ENCODE results near the gene AGXT.
A peak's percentile ranks its signal among the peaks of the same experiment; 100 is the strongest.

Gene AGXT

DNA sequence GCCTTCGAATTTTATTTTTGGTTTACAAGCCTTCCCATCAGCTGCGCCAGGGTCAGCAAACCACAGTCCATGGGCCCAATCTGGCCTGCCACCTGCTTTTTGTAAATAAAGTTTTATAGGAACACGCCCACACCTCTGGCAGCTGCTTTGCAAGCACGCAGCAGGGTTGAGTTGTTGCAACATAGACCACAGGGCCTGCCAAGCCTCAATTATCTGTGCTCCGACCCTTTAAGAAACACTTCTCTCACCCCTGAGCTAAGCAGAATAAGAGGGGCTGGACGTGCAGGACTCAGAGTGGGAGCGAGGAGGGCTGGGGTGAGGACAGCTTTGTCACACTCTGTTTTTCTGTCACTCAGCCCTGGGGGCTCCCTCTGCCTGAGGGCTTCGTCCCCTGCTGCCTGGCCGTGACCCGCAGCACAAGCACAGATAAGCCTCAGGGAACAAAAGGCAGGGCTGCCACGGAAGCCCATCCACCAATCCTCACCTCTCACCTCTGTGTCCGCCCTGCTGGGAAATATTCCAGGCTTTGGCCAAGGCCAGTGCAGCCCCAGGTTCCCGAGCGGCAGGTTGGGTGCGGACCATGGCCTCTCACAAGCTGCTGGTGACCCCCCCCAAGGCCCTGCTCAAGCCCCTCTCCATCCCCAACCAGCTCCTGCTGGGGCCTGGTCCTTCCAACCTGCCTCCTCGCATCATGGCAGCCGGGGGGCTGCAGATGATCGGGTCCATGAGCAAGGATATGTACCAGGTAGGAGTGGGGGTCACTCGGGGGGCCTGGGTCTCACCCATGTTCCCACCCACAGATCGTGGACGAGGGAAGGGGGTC, at the start of gene AGXT:
Gene AGXT, plus strand, starts transcription at position 539 of the 823 bp plus-strand sequence. Its CDS starts 42 bp downstream, at position 581.
- DNase-seq (ENCODE audit: low spot score) = no peak

DNA sequence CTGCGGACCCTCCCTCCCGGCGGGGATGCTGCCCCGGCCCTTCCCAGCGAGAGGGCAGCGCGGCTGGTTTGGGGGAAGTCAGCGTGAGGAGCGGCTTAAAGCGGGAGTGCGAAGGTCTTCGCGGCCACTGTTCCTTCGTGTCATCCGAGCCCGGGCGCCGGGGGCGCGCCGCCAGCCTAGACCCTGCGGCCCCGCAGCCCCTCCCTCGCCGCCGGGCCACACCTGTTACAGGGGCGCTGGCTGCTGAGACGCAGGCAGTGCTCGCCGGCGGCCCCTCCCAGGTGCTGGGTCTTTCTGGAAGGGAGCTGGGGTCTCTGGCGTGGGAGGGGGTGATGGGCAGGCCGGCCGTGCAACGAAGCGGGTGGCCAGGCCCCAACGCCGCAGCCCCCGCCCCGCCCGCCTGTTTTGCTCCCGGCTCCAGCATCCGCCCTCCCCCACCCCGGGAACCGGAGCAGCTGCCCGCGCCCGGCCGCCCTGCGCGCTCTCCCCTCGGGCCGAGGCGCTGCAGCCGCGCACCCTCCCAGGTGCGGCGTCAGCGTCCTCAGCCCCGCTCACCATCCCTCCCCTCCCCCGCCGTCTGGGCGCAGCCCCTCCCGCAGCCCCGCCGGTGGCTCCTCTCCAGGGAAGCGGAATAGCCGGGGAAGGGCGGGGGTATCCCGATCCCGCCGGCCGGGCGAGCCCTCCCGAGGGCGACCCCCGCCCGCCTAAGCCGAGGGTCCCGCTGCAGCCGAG, 49.3 kb upstream of the AGXT start:
- DNase-seq (ENCODE audit: low spot score) = no peak

DNA sequence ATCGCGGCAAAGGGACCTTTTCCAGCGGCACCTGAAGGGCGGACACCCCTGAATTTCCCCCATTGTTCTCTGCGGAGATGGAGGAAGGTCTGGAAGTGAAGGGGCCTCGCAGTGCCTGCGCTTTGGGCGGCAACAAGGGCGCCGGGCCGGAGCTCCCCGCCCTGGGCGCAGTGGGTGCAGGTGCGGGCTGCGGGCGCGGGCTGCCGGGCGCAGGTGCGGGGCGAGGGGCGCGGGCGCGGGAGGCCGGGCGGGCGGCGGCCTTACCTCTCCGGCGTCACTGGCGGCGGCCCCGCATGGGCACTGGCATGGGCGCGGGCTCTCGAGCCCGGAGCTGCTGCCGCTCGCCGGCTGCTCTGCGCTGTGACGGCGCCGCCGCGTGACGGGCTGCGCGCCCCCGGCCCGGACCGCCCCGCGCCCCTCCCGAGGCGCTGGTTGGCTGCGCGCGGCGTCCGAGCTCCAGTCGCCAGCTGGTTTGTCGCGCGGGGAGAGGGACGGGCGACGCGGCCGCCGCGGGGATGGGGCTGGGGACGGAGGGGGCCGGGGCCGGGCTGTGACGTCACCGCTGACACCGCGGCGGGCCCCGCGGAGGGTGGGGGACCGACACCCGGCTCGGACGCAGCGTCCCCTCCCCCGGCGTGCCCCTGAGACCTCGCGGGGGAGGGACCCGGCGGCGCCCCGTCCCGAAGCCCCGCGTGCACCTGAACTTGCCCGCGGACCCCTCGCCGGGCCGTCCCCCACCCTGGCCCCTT, 48.6 kb upstream of the AGXT start, which contains the start of gene KIF1A:
Gene KIF1A, minus strand, starts transcription at position 362 of the 749 bp plus-strand sequence. CDS start 22,467 bp downstream, outside the sequence.
- no peak for DNase-seq (ENCODE audit: low spot score)

DNA sequence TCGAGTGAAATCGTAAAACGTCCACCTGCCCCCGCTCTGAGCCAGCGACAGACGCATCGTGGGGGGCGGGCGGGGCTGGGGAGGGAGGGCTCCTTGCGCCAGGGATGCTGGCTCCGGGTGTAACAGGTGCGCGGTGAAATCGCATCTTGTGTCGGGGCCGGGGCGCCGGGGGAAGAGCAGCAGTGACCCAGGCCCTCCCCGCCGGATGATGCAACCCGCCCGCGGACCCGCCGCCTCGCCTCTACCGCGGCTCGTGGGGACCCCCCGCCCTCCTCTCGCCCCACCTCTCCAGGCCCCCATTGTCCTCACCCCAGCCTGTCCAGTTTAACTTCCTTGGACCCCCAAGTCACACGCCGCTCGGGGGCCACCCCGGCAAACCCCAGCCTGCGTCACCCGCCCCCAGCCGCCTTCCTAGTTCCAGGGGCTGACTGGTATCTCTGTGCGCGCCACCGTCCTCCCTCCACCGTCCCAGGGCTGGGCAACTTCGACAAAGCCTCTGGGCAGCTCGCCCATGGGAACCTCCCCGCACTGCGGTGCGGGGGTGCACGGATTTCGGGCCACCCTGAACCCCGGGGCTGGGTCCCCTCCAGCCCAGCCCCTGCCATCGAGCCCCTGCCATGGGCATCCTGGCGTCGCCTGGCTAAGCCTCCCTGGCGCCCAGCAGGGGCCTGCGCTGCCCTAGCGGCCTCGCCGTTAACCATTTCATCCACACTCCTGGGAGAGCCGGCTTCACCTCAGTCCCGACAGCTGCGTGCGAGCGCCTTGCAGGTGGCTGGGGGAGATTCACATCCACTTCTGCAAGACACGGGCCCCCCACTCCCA, 47.8 kb upstream of the AGXT start:
- DNase-seq (ENCODE audit: low spot score) = no peak

DNA sequence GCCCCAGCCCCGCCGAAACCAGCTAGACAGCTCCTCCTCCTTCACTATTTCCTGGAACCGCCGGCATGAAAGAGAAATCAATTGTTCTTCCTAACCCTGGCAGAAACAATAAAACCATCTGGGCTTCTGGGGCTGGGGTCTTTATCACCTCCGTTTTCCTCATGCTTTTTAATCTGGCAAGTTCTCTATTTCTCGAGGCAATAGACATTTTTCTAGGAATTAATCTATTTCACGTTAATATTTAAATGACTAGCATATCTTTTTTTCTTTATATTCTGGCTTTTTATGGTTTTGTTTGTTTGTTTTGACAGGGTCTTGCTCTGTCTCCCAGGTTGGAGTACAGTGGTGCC, 47.2 kb upstream of the AGXT start:
- DNase-seq (ENCODE audit: low spot score) = no peak

DNA sequence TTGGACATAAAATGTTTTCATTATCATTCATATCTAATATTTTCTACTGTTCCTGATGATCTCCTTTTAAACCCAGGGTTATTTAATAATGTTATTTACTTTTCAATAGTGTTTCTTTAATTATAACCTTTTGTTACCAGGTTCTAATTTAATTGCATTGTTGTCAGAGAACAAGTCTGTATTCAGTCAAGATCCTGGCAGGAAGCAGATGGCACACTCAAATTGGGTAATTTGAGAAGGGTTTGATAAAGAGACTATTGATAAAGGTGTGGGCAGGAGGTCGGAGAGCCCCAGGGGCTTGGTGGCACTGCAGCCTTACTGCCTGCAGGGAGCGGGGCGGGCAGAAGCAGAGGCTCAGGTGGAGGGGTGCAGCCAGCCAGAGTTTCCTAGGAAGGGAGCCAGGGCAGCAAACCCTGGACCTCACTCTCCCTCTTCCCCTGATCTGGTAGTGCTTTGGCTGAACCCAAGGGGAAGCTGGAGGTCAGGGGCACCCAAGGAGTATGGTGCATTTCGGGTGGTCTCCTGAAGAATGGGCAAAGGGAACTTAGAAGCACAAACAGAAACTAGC, 46.3 kb upstream of the AGXT start:
- DNase-seq (ENCODE audit: low spot score) = no peak

DNA sequence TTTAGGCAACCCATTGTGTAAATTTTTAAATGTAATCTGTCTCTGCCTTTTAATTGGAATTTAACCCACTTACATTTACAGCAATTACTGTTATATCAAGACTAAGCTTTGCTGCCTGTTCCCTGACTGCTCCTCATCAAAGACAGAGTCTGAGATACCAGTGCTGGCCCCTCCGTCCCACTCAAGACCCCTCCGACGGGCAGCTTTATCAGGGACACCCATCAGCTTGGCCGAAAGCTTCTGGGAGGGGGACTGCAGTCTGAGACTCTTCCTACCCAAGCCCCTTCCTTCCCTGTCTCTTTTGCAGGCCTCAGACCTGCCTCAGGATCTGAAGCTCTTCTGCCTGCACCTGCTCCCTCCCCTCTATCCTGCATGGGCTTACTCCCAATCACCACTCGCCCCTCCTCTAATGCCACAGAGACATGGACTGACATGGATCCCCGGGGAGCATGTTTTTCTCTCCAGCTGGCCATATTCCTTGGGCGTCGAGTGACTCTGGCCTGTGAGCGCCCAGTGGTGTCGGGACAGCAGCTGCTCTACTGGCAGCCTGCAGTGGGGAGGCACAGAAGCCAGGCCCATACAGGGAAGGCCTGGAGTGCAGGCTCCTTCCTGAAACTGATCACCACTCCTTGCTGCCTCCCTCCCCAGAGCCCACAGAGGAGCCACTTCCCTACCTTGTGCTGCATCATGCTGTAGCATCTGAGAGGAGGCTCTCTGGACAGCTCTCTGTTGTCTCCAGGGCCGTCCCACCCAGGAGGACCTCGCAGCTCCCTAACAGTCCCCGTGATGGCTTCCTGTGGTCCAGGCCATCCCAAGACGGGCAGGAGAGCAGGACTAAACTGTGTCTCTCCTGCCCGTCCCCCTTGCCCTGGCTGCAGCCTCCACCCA, 44.9 kb upstream of the AGXT start:
- DNase-seq (ENCODE audit: low spot score) = no peak

DNA sequence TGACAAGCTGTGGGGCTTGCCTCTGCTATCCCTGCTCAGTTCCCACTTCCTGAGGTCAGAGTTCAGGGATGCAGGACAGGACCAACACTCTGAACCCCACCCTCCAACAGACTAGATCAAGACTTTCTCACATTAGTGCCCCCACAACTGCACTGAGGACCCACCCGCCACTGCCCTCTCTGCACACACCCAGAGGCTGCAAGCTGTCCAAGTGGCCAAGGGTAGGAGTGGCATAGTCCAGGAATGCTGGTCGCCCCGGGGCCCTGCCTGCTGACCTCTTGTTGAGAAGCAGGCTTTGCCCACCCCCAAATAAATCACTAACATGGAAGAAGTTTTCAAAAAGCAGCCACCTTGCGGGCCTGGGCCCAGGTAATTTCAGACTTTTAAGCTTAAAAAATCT, 43.1 kb upstream of the AGXT start:
- no peak for DNase-seq (ENCODE audit: low spot score)

DNA sequence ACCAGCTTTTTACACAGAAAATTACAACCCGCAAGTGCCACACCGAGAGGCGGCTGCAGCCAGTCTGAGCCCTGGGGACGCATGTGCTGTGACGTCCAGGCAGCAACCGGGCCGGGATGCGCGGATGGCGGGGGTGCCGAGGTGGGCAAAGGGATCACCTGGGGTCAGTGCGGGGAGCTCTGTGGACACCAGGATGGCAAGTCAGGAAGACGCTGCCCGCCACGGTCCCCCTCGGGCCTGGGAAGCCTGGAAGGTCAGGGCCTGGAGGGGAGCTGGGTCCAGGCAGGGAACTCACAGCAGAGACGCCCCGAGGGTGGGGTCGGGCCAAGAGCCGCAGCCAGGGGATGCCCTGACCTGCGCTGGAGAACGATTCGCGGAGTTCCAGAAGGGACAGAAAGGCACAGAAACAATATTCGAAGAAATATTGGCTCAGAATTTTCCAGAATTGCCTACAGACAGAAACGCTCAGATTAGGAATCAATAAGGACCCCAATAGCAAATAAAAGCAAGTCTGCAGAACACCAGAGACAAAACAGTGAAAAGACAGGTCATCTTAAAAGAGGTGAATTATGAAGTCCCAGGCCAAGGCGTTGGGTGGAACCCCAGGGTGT, 36.9 kb upstream of the AGXT start:
- DNase-seq (ENCODE audit: low spot score) = no peak

DNA sequence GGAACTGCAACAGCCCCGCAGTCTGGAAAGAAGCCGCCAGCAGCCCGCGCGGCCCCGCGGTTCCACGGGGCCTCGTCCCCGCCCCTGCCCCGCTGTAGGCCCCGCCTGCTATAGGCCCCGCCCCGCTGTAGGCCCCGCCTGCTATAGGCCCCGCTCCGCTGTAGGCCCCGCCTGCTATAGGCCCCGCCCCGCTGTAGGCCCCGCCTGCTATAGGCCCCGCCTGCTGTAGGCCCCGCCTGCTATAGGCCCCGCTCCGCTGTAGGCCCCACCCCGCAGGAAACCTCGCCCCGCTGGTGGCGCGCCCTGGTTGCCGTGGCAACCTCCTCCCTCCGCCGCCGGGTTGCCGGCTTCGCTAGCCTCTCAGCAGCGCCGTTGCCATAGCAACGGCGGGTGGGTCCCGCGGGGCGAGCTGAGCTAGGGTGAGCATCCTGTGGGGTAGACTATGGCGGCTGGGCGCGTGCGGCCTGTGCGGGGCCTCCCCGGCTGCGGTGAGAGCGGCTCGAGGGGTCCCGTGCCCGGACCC, 36.4 kb upstream of the AGXT start:
- DNase-seq (ENCODE audit: low spot score) = peak; percentile 97

DNA sequence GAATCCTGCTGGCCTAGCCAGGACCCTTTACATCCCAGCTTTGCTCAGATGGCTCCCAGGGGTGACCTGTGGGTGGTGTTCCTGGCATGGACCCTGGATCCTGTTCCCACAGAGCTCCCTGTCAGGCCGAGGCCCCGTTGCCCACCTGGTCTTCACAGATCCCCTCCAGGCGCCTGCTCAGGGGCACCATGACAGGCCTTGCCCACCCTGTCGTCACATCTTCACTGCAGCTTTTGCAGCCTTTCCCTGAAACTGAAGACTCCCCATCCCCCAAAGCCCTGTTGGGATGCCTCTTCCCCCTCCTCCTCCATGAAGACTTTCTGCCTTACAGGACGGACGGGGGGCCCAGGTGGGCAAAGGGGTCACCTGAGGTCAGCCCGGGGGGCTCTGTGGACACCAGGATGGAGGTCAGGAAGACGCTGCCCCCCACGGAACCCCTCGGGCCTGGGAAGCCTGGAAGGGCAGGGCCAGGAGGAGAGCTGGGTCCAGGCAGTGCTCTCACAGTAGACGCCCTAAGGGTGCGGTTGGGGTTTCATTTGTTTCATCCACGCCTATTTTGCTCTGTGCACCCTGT, 35.6 kb upstream of the AGXT start:
- DNase-seq (ENCODE audit: low spot score) = no peak

DNA sequence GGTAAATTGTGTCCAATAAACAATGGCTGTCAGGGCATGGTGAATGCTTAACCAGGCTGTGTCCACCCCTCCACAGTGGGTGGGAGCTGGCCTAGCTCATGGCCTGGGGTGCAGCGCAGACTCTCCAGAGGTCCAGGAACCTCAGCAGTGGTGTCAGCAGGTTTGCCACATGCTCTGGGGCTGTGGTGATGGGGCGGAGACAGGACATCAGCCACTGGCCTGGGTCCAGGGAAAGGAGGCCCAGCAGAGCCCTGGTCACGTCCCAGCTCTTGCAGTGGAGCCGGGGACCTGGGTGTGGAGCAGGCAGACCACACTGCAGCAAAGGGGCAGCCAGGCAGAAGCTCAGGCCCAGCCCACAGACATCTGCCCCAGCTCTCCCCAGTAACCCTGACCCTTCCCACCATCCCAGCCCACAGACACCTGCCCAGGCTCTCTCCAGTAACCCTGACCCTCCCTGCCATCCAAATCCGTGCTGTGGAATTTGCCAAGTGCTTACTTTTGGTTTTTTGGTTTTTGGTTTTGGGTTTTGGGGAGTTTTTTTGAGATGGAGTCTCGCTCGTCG, 34.8 kb upstream of the AGXT start:
- no peak for DNase-seq (ENCODE audit: low spot score)

DNA sequence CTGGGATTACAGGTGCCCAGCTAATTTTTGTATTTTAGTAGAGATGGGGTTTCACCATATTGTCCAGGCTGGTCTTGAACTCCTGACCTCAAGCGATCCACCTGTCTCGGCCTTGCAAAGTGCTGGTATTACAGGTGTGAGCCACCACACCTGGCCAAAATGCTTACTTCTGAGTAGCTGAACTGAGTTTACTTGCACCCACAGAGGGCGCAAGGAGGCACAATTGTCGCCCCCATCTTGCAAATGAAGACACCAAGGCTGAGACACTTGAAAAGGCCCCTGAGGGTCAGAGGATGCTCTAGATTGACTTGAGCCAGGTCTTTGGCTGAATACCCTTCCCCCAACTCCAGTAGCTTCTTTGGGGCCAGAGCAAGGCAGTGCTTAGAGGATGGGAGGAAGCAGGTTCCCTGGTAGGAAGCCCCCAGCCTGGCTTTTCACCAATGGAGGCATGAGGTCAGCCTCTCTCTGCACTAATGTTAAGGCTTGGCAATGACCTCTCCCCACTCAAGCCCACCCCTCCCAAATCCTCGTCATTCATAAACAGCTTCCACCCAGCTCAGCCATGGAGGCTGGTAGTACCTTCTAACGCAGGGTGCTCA, 34.1 kb upstream of the AGXT start:
- no peak for DNase-seq (ENCODE audit: low spot score)

DNA sequence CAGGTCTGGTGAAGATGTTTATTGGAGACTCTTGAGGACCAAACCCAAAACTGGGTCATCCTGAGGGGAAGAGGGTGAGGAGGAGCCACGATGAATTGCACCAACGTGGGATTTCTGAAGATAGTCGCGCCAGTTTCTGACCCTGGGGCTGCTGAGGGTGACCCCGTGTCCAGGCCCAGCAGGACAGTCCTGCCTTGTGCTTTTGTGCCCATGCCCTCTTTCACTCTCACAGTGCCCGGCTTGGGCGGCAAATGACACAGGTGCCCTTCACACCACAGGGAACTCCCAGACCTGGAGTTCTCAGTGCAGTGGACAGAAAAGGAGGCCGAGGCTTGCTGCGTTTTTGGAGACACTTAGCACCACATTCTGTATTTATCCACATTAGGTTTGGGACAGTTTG, 33.1 kb upstream of the AGXT start:
- no peak for DNase-seq (ENCODE audit: low spot score)

DNA sequence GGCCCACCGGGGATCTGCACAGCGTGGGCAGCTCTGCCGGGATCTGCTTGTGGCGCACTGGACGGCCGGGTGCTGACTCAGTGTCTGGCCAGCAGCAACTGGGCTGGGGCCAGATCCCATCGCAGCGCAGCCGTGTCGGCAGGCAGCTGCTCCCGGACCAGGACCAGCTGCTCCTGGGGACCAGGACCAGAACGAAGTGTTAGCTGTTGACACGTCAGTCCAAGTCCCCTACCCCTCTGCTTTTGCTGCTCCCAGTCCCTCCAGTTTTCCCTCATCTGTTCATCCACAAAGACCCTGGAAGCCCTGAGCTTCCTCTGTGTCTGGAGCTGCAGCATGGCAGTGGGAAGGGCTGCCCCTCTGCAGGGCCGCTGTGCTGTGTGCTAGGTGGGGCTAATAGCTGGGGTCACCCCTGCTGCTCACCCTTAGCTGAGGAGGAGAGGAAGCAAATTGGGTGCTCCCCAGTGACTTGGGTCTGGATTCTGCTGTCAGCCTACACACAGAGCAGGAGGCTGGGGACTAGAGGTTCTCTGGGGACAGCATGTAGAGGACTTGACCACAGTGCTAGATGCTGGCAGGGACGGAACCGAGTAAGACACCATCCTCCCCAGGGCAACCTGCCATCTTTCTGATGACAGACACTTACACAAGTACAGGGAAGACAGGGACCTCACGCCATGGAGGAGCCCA, 31.7 kb upstream of the AGXT start:
- no peak for DNase-seq (ENCODE audit: low spot score)

DNA sequence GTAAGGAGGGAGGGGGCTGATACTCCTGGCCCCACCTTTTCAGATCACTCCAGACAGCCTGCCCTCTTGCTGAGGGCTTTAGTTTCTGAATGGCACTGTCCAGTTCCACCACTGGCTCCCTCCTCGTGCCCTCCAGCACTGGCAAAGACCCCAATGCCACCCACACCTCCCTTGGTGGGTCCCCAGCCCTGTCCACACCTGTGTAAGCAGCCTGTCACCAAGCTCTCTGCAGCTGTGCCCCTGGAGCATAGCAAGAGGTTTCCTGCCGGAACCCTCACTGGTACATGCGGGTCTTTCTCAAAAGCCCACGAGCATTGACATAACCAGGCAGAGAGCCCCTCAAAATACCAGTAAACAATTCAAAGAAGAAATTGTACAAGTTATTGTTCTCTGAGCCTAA, 31.0 kb upstream of the AGXT start:
- no peak for DNase-seq (ENCODE audit: low spot score)

DNA sequence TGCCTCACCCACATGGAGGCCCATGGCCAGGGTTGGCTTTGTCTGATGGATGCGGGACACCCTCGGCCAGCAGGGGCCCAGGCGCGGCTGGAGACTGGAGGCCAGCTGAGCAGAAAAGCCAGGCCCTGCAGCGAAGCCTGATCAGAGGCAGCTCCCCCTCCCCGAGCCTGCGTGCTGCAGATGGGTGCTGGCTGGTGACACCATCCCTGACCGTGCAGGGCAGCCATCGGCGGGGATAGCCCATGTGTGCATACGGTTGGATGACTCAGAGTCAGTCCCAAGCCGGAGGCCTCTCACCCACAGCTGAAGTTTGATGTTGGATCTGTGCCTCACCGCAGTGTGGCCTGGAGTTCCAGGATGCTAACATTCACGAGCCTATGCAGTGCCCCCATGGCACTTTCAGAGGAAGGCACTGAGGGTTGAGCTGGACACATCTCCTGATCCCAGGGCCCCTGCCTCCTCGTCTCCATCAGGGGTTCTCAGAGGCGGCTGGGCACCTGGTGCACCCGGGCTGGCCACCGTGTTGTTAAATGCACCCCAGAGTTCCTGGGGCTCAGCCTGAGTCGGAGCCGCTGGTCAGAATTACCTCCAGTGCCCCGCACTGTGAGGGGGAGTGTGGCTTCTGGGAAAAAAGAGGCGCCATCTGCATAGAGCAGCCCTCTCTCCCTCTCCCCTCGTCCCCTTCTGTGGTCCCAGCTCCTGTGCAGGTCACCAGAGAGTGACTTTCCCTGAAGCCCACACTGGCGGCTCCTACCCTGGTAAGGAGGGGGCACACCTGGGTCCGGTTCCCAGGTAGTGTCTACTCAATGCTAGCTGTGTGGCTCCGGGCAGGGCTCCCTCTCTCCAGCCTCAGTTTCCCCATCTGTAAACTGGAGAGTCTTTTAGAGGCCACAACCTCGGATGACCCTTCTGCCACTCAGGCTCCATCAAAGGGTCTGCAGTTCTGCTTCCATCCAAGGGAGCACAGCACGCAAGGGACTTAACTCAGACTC, 29.2 kb upstream of the AGXT start:
- no peak for DNase-seq (ENCODE audit: low spot score)
